Measurements from ENCODE around the gene CDKAL1.
A peak's percentile ranks its signal among the peaks of the same experiment; 100 is the strongest.
"Not testable (repeated sequence)": the region's sequence is repeated elsewhere in the genome, so short reads cannot be mapped to it uniquely, and the experiment has no call there.

CDKAL1 gene

GRCh38 chr6:20599302-20600051 is 65.2 kb downstream of the CDKAL1 start:
- DNase-seq: no peak

GRCh38 chr6:20600831-20601230 is 66.6 kb downstream of the CDKAL1 start:
- DNase-seq: no peak

- no peak for DNase-seq
Measured at GRCh38 chr6:20604159-20604558, 69.9 kb downstream of the CDKAL1 start.

GRCh38 chr6:20605061-20605460 is 70.8 kb downstream of the CDKAL1 start:
- DNase-seq: no peak

- no peak for DNase-seq
Measured at GRCh38 chr6:20605581-20605980, 71.3 kb downstream of the CDKAL1 start.

- no peak for DNase-seq
Measured at GRCh38 chr6:20606831-20607230, 72.6 kb downstream of the CDKAL1 start.

GRCh38 chr6:20608356-20608755 is 74.1 kb downstream of the CDKAL1 start:
- DNase-seq: no peak

- no peak for DNase-seq
Measured at GRCh38 chr6:20608905-20609304, 74.6 kb downstream of the CDKAL1 start.

GRCh38 chr6:20609924-20610323 is 75.7 kb downstream of the CDKAL1 start:
- DNase-seq: not testable (repeated sequence)

GRCh38 chr6:20610636-20611370 is 76.5 kb downstream of the CDKAL1 start:
- no peak for DNase-seq

GRCh38 chr6:20617537-20617936 is 83.3 kb downstream of the CDKAL1 start:
- DNase-seq: not testable (repeated sequence)

- peak; percentile 75 for DNase-seq
Measured at GRCh38 chr6:20620043-20620442, 85.8 kb downstream of the CDKAL1 start.

- no peak for DNase-seq
Measured at GRCh38 chr6:20623761-20624160, 89.5 kb downstream of the CDKAL1 start.

- no peak for DNase-seq
Measured at GRCh38 chr6:20626165-20626564, 91.9 kb downstream of the CDKAL1 start.

GRCh38 chr6:20629509-20629908 is 95.3 kb downstream of the CDKAL1 start:
- no peak for DNase-seq

GRCh38 chr6:20630136-20630535 is 95.9 kb downstream of the CDKAL1 start:
- no peak for DNase-seq

GRCh38 chr6:20630617-20631548 is 96.6 kb downstream of the CDKAL1 start:
- no peak for DNase-seq

- DNase-seq: no peak
Measured at GRCh38 chr6:20631549-20631924, 97.3 kb downstream of the CDKAL1 start.

GRCh38 chr6:20632696-20633095 is 98.4 kb downstream of the CDKAL1 start:
- no peak for DNase-seq

- no peak for DNase-seq
Measured at GRCh38 chr6:20633566-20634340, 99.5 kb downstream of the CDKAL1 start.

- no peak for DNase-seq
Measured at GRCh38 chr6:20639161-20639560, 104.9 kb downstream of the CDKAL1 start.

- DNase-seq: no peak
Measured at GRCh38 chr6:20640181-20640580, 105.9 kb downstream of the CDKAL1 start.

- DNase-seq: no peak
Measured at GRCh38 chr6:20642441-20642840, 108.2 kb downstream of the CDKAL1 start.

Measured in fibroblast of skin of right biceps (primary cell).